ENCODE results near the gene SLC26A2. TPM values are rescaled to one million over a fixed set of nuclear protein-coding genes. Genes with fewer than 3 reads are reported as not detected.
A peak's percentile ranks its signal among the peaks of the same experiment; 100 is the strongest.

SLC26A2 gene
- total RNA-seq, 4 donors from 2014 or later = 3.0 to 9.9 (median 6.9) TPM

DNA sequence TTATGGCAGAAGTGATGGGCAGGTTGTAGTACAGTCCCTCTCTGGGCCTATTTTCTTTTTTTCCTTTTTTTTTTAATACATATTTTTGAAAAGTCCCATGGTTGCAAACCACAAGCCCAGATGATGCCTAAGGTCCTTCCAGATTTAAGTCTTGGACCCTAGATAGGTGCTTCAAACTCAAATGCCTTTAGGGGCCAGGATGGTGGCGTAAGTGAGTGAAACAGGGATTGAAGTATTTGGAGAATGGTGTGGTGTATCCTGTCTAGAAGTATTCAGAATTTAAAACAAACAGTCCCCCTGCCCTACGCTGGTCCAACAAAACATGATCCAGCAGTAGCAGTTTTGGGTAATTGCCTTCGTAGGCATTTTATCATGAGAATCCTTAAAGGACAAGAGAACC lies 37.7 kb downstream of the SLC26A2 start:
- no peak for DNase-seq
- Histone ChIP-seq H3K9me3 (no peaks in the 10 kb centered on the region), H3K27ac (no peak overlapping the region), H3K4me1 (peaks cover 48 to 53% of the 10 kb centered on the region in 2 donors), H3K27me3 (no peaks in the 10 kb centered on the region), H3K4me3 (no peak overlapping the region), H3K36me3 (peaks cover 0 to 9% of the 10 kb centered on the region in 2 donors)
- TF ChIP-seq POLR2A (IDR thresholded peaks at IDR 0.05) = no peak
- TF ChIP-seq, protein P1, sequence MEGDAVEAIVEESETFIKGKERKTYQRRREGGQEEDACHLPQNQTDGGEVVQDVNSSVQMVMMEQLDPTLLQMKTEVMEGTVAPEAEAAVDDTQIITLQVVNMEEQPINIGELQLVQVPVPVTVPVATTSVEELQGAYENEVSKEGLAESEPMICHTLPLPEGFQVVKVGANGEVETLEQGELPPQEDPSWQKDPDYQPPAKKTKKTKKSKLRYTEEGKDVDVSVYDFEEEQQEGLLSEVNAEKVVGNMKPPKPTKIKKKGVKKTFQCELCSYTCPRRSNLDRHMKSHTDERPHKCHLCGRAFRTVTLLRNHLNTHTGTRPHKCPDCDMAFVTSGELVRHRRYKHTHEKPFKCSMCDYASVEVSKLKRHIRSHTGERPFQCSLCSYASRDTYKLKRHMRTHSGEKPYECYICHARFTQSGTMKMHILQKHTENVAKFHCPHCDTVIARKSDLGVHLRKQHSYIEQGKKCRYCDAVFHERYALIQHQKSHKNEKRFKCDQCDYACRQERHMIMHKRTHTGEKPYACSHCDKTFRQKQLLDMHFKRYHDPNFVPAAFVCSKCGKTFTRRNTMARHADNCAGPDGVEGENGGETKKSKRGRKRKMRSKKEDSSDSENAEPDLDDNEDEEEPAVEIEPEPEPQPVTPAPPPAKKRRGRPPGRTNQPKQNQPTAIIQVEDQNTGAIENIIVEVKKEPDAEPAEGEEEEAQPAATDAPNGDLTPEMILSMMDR (IDR thresholded peaks at IDR 0.05 in 4 of 5, conservative IDR thresholded peaks at IDR 0.05 in 1 of 5) = no peak
- intact Hi-C loops (cut with DNase I; ENCODE audit: low total_unique reads) = no loop called here
- no peak for ATAC-seq
- in situ Hi-C loops (cut with MboI; ENCODE audit: low sequenced_read_pairs in 4 of 4) = loop anchor here in 2 of 4 donors (10.0 kb wide), 1 partner anchor 363 kb away; no protein-coding TSS in a partner anchor

DNA sequence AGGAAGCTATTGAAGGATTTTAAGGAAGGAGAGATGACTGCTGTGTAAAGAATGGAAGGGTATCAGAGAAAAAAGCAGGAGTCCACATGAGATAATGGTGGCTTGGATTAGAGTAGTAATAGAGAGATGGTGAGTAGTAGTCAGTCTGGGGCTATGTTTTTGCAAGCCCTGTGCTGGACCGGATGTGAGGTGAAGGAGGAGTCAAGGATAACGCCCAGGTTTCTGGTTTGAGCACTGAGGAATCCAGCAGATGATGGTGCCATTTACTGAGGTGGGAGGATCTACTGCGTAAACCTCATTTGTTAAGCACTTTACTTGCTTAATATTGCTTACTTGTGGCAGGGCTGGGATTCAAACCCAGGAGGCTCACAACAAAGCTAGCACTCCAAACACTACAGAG lies 38.8 kb downstream of the SLC26A2 start:
- Histone ChIP-seq H3K27ac (peak overlapping the region; percentile 95 to 98 (median 96)), H3K36me3 (peaks cover 0 to 10% of the 10 kb centered on the region in 2 donors), H3K27me3 (no peaks in the 10 kb centered on the region), H3K9me3 (no peaks in the 10 kb centered on the region), H3K4me1 (peaks cover 39 to 42% of the 10 kb centered on the region in 2 donors), H3K4me3 (peak overlapping the region; percentile 78 to 100 (median 94))
- ATAC-seq = no peak
- intact Hi-C loops (cut with DNase I; ENCODE audit: low total_unique reads) = no loop called here
- DNase-seq = no peak
- TF ChIP-seq, protein P1 (IDR thresholded peaks at IDR 0.05 in 4 of 5, conservative IDR thresholded peaks at IDR 0.05 in 1 of 5) = no peak
- TF ChIP-seq POLR2A (IDR thresholded peaks at IDR 0.05) = no peak
- in situ Hi-C loops (cut with MboI; ENCODE audit: low sequenced_read_pairs in 4 of 4) = loop anchor here in 2 of 4 donors (10.0 kb wide), 1 partner anchor 365 kb away; no protein-coding TSS in a partner anchor

DNA sequence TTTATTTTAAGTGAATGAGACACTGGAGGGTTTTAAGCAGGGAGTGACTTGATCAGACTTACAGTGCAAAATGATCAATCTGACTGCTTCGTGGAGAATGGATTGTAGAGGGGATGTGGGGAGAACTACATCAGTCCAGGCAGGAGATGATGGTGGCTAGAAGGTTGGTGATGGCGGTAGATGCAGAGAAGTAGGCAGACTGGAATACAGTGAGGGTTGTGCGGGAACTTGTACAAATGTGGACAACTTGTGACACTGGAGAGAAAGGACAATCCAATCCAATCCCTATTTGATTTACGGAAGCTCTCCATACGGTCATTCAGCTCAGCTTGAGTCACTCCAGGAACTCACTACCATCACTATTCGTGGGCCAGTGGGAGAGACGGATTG lies 39.3 kb downstream of the SLC26A2 start:
- intact Hi-C loops (cut with DNase I; ENCODE audit: low total_unique reads) (loop anchor here (2.0 to 5.0 kb wide), 3 partner anchors 39 to 653 kb away; partner anchors contain the start of genes GRPEL2, PPARGC1B and SLC26A2), in situ Hi-C loops (cut with MboI; ENCODE audit: low sequenced_read_pairs in 4 of 4) (loop anchor here in 2 of 4 donors (10.0 kb wide), 1 partner anchor 365 kb away; no protein-coding TSS in a partner anchor)
- Histone ChIP-seq H3K36me3 (peaks cover 0 to 15% of the 10 kb centered on the region in 2 donors), H3K4me3 (peak overlapping the region; percentile 78 to 100 (median 94)), H3K4me1 (peaks cover 35 to 37% of the 10 kb centered on the region in 2 donors), H3K27ac (peak overlapping the region; percentile 95 to 98 (median 96)), H3K27me3 (no peaks in the 10 kb centered on the region), H3K9me3 (no peaks in the 10 kb centered on the region)
- DNase-seq (no peak), ATAC-seq (no peak)
- TF ChIP-seq, protein P1 (IDR thresholded peaks at IDR 0.05 in 4 of 5, conservative IDR thresholded peaks at IDR 0.05 in 1 of 5) = no peak

DNA sequence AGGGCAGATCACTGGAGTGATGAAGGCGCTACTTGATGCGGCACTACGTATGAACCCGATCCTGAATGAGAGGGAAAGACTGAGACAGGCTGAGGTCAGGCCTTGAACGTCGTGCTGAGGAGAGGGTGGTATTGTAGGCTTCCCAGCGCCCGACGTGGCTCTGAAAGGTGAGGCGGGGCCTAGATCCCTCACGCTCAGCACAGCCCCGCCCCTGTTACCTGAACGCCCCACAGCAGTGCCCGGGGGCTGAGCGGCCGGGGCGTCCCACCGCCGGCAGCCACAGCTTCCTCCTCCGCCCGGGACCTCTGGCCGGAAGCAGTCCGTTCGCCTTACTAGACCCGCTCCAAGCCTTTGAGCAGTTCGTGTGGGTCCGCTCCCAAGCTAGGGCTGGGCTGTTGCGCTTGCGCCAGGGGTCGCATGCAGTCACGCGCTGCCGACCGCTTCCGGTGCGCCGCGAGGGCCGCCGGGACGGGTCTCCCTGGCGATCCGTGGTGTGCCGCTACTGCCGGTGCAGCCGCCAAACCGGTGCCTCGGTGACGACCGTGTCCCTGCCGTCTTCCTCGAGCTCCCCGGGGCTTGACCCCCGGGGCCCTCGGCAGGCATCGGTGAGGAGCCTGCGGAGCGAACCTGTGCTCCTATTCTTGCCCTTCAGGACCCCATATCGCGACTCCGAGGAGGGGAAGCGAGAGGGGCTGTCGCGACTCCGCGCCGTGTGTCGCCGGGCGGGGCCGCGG lies 39.9 kb downstream of the SLC26A2 start, which contains the start of the genes HMGXB3 and TIGD6:
HMGXB3 (plus strand) TSS at position 484 of the 734 bp plus-strand sequence. CDS start 4,114 bp downstream, outside the sequence.
TIGD6 (minus strand) TSS at position 399 of the 734 bp plus-strand sequence. CDS start 4,306 bp downstream, outside the sequence.
- H3K36me3 ChIP-seq = peaks cover 0 to 19% of the 10 kb centered on the region in 2 donors
- no peaks in the 10 kb centered on the region for H3K27me3 ChIP-seq
- H3K27ac ChIP-seq = peak within 1 kb of the TSS; percentile 95 to 98 (median 96)
- ATAC-seq = peak; percentile 89 to 93
- DNase-seq = peak; percentile 92 to 94
- peak within 1 kb of the TSS; percentile 78 to 100 (median 94) for H3K4me3 ChIP-seq
- TF ChIP-seq POLR2A (IDR thresholded peaks at IDR 0.05) = peak; percentile 86 to 90
- TF ChIP-seq, protein P1 (IDR thresholded peaks at IDR 0.05 in 4 of 5, conservative IDR thresholded peaks at IDR 0.05 in 1 of 5) = peak in 1 of 5 experiments; percentile 21
- H3K4me1 ChIP-seq = peaks cover 31% of the 10 kb centered on the region in 2 donors
- intact Hi-C loops (cut with DNase I; ENCODE audit: low total_unique reads) = loop anchor here (2.0 to 5.0 kb wide), 3 partner anchors 40 to 653 kb away; partner anchors contain the start of genes GRPEL2, PPARGC1B and SLC26A2
- H3K9me3 ChIP-seq = no peaks in the 10 kb centered on the region
- in situ Hi-C loops (cut with MboI; ENCODE audit: low sequenced_read_pairs in 4 of 4) = no loop called here
